GM12872 (cell line): ENCODE measurements around the gene HADHA.

Source experiments
- CTCF ChIP-seq: IDR thresholded peaks from 3 replicates; pipeline ENCODE4 v1.5.1; 2011; ENCODE audit warnings: low read depth, mild to moderate bottlenecking, low read length, moderate library complexity; ENCODE audit not compliant: insufficient read depth

The HADHA gene

DNA sequence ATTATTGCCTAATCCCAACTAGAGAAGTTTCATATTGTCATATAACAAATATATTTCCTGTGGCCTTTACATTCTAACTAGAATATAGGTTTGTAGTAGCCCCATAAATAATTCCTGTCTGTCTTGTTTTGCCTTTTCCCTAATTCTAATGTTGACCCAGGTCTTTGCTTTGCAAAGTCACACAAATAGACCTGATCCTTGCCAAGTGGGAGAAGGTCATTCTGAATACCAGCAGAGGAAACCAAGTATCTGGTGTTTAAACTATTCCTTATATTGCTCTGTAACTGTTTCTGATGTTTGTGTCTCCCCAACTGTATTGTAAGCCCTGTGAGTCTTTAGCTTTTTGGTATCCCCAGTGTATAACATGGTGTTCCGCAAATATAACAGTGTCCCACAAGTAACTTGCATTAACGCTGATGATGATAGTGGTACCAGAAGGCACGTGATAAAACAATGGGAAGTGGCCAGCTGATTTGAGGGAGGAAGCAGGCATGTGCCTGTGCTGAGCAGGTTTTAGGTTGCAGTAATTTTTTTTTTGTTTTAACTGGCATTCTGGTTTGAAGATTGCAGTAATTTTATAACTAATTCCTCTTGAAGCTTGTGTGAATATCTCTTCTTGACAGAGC is 11.4 kb upstream of the HADHA start:
- TF ChIP-seq CTCF = no peak

- no peak for TF ChIP-seq CTCF
Observed at GRCh38 chr2:26251893-26252292, 7.5 kb upstream of the HADHA start.

DNA sequence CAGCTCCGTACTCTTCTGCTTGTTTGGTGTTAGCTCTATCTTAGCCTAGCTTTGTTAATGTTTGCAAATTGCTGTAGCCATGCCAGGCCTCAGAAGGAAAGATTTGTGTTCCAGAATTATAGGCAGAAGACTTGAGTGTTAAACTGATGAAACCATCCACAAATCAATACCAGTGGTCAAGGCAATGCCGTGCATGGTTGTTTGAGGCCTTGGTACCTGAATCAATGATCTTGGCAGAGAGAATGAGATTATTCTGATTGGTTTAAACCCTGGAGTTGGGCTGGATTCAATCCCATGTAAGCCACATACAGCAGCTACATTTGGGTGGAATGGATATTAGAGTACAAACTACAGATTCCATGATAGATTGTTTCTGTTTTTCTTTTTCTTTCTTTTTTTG is 5.2 kb upstream of the HADHA start:
- no peak for TF ChIP-seq CTCF

GRCh38 chr2:26246818-26247217 is 2.4 kb upstream of the HADHA start:
- no peak for TF ChIP-seq CTCF

DNA sequence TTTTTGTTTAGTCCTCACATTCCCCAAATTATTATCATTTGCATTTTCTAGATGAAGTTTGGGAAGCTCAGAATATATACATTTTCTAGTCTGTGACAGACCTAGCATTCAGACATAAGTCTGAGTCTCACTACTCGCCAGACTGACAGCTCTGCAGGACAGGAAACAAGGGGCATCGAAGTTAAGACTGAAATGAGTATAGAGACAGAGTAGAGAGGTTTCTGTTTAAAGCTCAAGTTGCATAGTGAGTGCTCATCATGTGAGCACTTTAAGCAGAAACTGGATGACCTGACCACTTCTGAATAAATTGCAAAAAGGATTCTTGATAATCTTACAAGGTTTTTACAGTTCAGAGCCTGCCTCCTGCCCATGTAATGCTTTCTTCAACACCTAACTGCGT is 1.4 kb upstream of the HADHA start:
- TF ChIP-seq CTCF = no peak

DNA sequence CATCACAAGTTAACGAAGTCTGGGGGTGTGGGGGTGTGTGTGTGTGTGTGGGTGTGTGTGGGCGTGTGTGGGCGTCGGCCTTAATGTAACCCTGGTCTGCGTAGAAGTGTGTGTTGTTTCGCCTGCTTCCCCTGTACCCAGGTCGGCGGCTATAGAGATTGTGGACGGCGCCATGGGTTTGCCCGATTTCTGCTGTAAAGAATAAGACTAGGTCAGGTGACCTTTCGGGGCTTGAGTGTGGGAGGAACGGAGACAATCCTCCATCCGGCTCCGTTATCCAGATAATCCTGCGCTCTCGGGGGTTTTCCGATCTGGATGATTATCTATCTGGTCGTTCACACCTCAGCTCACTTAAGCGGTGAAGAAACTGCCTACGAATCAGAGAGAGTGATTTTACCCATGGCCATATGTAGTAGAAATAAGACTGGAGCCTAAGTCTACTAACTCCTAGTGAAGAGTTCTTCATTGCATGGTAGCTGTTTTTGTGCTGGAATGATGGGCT is 850 bp upstream of the HADHA start:
- TF ChIP-seq CTCF = no peak

DNA sequence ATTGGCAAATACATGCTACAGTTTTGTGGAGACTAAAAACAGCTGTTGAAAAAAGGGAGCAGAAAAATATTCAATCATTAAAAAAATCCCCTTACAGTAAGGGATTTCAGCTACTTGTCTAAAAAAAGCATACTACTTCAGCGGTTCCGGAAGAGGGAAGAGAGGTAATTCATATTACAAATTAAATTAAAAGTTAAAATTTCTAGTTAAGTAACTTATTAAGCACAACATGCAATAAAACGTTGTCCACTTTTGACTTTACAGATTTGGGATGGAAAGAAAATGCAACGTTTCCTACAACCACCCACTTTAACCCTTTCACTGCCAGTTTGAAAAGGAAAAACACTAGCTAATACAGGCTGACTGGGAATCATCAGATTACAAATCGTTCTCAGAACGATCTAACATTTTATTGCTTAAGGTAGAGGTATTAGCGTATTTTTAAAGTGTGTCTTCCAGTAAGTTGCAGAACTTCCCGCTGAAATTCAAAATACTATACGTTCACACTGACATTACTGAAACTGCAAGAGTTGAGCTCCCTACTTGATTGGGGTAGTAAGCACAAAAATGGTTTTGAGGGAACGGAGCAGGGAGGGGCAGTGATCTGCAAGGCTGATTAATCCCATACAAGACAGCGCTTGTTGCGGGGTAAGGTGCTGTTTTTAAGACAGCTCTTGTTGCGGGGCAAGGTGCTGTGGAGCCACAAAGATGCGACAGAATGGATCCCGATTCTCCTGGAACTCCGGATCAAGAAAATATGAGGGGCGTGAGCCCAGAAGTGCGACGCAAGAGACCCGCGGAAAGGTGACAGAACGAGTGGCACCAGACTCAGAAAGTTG is 743 bp downstream of the HADHA start:
- TF ChIP-seq CTCF = no peak
